ENCODE results near the gene NLN.
"Not testable (repeated sequence)": the region's sequence is repeated elsewhere in the genome, so short reads cannot be mapped to it uniquely, and the experiment has no call there.

- TF ChIP-seq CTCF, EZH2 (IDR thresholded peaks at IDR 0.05): not testable (repeated sequence)
Measured at GRCh38 chr5:65734196-65734775, 12.3 kb downstream of the NLN start.

All from neural progenitor cell (in vitro differentiated cells).